ENCODE measurements around the gene ZNF43. TPM values are rescaled to one million over a fixed set of nuclear protein-coding genes. Genes with fewer than 3 reads are reported as not detected.

Gene ZNF43
- total and polyA plus RNA-seq, 2 of the 13 experiments (the other 11 are each of a cell fraction or from before 2014, with no cell fraction given), result 2.9 to 8.5 TPM

DNA sequence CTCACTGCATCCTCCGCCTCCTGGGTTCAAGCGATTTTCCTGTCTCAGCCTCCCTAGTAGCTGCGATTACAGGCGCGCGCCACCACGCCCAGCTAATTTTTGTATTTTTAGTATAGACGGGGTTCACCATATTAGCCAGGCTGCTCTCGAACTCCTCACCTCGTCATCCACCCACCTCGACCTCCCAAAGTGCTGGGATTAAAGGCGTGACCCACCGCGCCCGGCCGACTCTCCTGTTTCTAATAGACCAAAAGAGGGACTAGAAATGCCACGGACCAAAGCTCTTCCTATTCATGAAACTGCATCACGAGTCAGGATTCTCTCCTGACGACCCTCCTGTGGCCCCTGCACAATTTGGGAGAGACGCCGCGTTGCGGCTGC lies 563 bp downstream of the ZNF43 start:
- in situ Hi-C loops (cut with HindIII; ENCODE audit: extremely low pct_ligation_motif_present, low pct_unique_long_range_greater_than_20kb) (no loop called here), intact Hi-C loops (cut with micrococcal nuclease; ENCODE audit: unreplicated experiment) (no loop called here)
- ChIA-PET POLR2A (interaction anchor here (0.8 to 2.0 kb wide), 5 partner anchors 8 to 439 kb away, joined by 3 to 26 read pairs (median 7); partner anchors contain the start of genes ZNF100, ZNF429 and ZNF493), CTCF (ENCODE audit: low intra/inter-chr PET ratio, low total read pairs) (no interaction called here)
- Histone ChIP-seq H3K4me1 (ENCODE audit: insufficient read depth, low read length) (no peaks in the 10 kb centered on the region), H3K9me3 (ENCODE audit: low read length) (peaks cover 47% of the 10 kb centered on the region), H3K79me2 (ENCODE audit: insufficient read depth, low read length) (no peaks in the 10 kb centered on the region), H2AFZ (ENCODE audit: low read length) (no peak overlapping the region), H3K9ac (ENCODE audit: insufficient read depth, low read depth, low read length) (peak overlapping the region; percentile 69), H3K27me3 (ENCODE audit: control insufficient read depth in 1 of 2, insufficient read depth in 2 of 2, low read length in 2 of 2) (no peaks in the 10 kb centered on the region; a peak in 1 of 5 replicates), H4K20me1 (ENCODE audit: insufficient read depth, low read length) (no peaks in the 10 kb centered on the region), H3K36me3 (replicated peaks in 1 of 2; ENCODE audit: control insufficient read depth in 1 of 2, insufficient read depth in 2 of 2, low read length in 2 of 2) (no peaks in the 10 kb centered on the region), H3K27ac (ENCODE audit: extremely low read length, insufficient read depth, low read length) (peak overlapping the region; percentile 92), H3K4me3 (replicated peaks in 1 of 3; ENCODE audit: insufficient read depth in 1 of 3, low read depth in 2 of 3, low read length in 3 of 3) (peak overlapping the region; percentile 75 to 80 (median 77)), H3K4me2 (ENCODE audit: low read depth, low read length) (peak overlapping the region; percentile 51)
- FAIRE-seq (no peak), ATAC-seq (no peak; the same call in 2 of the 3 replicates), DNase-seq (ENCODE audit: low spot score) (no peak)
- no TSS peak for BruUV-seq (replicated peaks)
- WGBS (ENCODE audit: low lambda C conversion rate), result 35% methylated on average over 23 of the region's 23 CpGs
- TF ChIP-seq ZNF460 (CRISPR knock-in tag; IDR thresholded peaks at IDR 0.05; ENCODE audit: borderline replicate concordance), result peak; percentile 82; the same call in 1 of the 2 replicates
- 0 out of 2 replicates have a peak, but pooled peaks have one; percentile 8 for TF ChIP-seq ARNT2 (CRISPR knock-in tag; IDR thresholded peaks at IDR 0.05; ENCODE audit: low read depth)
- no peak for TF ChIP-seq ZNF563 (CRISPR knock-in tag; IDR thresholded peaks at IDR 0.05)

DNA sequence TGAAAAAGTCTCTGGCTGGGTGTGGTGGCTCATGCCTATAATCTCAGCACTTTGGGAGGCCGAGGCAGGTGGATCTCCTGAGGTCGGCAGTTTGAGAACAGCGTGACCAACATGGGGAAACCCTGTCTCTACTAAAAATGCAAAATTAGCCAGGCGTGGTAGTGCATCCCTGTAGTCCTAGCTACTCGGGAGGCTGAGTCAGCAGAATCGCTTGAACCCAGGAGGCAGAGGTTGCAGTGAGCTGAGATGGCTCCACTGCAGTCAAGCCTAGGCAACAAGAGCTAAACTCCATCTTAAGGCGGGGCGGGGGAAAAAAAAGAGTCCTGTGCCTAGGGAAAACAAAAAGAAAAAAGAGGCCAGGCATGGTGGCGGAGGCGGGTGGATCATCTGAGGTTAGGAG lies 2.2 kb downstream of the ZNF43 start:
- H3K4me1 ChIP-seq (ENCODE audit: insufficient read depth, low read length), result no peaks in the 10 kb centered on the region
- TF ChIP-seq MAFF (IDR thresholded peaks at IDR 0.05; ENCODE audit: low read depth, low read length), result peak; percentile 46; the same call in 1 of the 2 replicates
- no peak for TF ChIP-seq ZNF180 (CRISPR knock-in tag; IDR thresholded peaks at IDR 0.05; ENCODE audit: borderline replicate concordance, low read depth)
- TF ChIP-seq, protein P1, sequence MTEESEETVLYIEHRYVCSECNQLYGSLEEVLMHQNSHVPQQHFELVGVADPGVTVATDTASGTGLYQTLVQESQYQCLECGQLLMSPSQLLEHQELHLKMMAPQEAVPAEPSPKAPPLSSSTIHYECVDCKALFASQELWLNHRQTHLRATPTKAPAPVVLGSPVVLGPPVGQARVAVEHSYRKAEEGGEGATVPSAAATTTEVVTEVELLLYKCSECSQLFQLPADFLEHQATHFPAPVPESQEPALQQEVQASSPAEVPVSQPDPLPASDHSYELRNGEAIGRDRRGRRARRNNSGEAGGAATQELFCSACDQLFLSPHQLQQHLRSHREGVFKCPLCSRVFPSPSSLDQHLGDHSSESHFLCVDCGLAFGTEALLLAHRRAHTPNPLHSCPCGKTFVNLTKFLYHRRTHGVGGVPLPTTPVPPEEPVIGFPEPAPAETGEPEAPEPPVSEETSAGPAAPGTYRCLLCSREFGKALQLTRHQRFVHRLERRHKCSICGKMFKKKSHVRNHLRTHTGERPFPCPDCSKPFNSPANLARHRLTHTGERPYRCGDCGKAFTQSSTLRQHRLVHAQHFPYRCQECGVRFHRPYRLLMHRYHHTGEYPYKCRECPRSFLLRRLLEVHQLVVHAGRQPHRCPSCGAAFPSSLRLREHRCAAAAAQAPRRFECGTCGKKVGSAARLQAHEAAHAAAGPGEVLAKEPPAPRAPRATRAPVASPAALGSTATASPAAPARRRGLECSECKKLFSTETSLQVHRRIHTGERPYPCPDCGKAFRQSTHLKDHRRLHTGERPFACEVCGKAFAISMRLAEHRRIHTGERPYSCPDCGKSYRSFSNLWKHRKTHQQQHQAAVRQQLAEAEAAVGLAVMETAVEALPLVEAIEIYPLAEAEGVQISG (CRISPR knock-in tag; IDR thresholded peaks at IDR 0.05), result no peak
- no peak for TF ChIP-seq PPARG (CRISPR knock-in tag; conservative IDR thresholded peaks at IDR 0.05)
- TF ChIP-seq ZNF670 (CRISPR knock-in tag; IDR thresholded peaks at IDR 0.05; ENCODE audit: borderline replicate concordance), result no peak
- TF ChIP-seq, protein P2, sequence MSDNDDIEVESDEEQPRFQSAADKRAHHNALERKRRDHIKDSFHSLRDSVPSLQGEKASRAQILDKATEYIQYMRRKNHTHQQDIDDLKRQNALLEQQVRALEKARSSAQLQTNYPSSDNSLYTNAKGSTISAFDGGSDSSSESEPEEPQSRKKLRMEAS (IDR thresholded peaks at IDR 0.05), result no peak
- TF ChIP-seq MAFK (conservative IDR thresholded peaks at IDR 0.05 in 1 of 2, IDR thresholded peaks at IDR 0.05 in 1 of 2; ENCODE audit: low read length in 2 of 2), result peak; percentile 38 to 77
- DNase-seq (ENCODE audit: low spot score) (no peak), ATAC-seq (no peak), FAIRE-seq (no peak)
- H3K4me2 ChIP-seq (ENCODE audit: low read depth, low read length), result no peak overlapping the region
- H4K20me1 ChIP-seq (ENCODE audit: insufficient read depth, low read length), result no peaks in the 10 kb centered on the region
- in situ Hi-C loops (cut with HindIII; ENCODE audit: extremely low pct_ligation_motif_present, low pct_unique_long_range_greater_than_20kb), result no loop called here
- ChIA-PET POLR2A (interaction anchor here (0.9 kb wide), 1 partner anchor 66 kb away, joined by 3 read pairs; the partner anchor contains the start of gene ZNF100), CTCF (ENCODE audit: low intra/inter-chr PET ratio, low total read pairs) (no interaction called here)
- H3K9me3 ChIP-seq (ENCODE audit: low read length), result peaks cover 38% of the 10 kb centered on the region
- no peak overlapping the region for H2AFZ ChIP-seq (ENCODE audit: low read length)
- no peaks in the 10 kb centered on the region; a peak in 1 of 5 replicates for H3K27me3 ChIP-seq (ENCODE audit: control insufficient read depth in 1 of 2, insufficient read depth in 2 of 2, low read length in 2 of 2)
- no TSS peak for BruUV-seq (replicated peaks)
- no peak overlapping the region for H3K4me3 ChIP-seq (replicated peaks in 1 of 3; ENCODE audit: insufficient read depth in 1 of 3, low read depth in 2 of 3, low read length in 3 of 3)
- H3K79me2 ChIP-seq (ENCODE audit: insufficient read depth, low read length), result no peaks in the 10 kb centered on the region
- no peaks in the 10 kb centered on the region for H3K36me3 ChIP-seq (replicated peaks in 1 of 2; ENCODE audit: control insufficient read depth in 1 of 2, insufficient read depth in 2 of 2, low read length in 2 of 2)
- H3K27ac ChIP-seq (ENCODE audit: extremely low read length, insufficient read depth, low read length), result no peak overlapping the region
- intact Hi-C loops (cut with micrococcal nuclease; ENCODE audit: unreplicated experiment), result no loop called here
- WGBS (ENCODE audit: low lambda C conversion rate), result 72% methylated on average over 10 of the region's 10 CpGs
- H3K9ac ChIP-seq (ENCODE audit: insufficient read depth, low read depth, low read length), result no peak overlapping the region
